CD4-positive, alpha-beta memory T cell (primary cell): ENCODE measurements around the gene WWP2. TPM values are rescaled to one million over a fixed set of nuclear protein-coding genes. Genes with fewer than 3 reads are reported as not detected.

Source experiments
- CTCF ChIA-PET: fragments of 350-600 bp; sonication (Branson Sonifier 250); formaldehyde crosslinking; loops from one replicate; lab custom pipeline; 2021; ENCODE audit warnings: inconsistent platforms; ENCODE audit not compliant: partially characterized antibody; lab: Charles Lee
- POLR2A ChIA-PET: fragments of 350-600 bp; sonication (Branson Sonifier 250); formaldehyde crosslinking; loops from one replicate; lab custom pipeline; 2021; ENCODE audit not compliant: partially characterized antibody; lab: Charles Lee
- DNase-seq, 5 donors: peaks; one replicate each; pipeline versions ENCODE4 v3.0.0 to v3.0.0-alpha.2; 2020 to 2022; ENCODE audit warnings: mixed read lengths in 1 of 5
- H3K27ac ChIP-seq: one replicate; pipeline ENCODE4 v1.7.0; 2013; ENCODE audit warnings: low read depth, low read length
- H3K27me3 ChIP-seq: 2 replicates; pipeline ENCODE4 v1.7.0; 2013; ENCODE audit warnings: mild to moderate bottlenecking, low read length, moderate library complexity; ENCODE audit not compliant: insufficient read depth
- H3K36me3 ChIP-seq: 2 replicates; pipeline ENCODE4 v1.7.0; 2013; ENCODE audit warnings: mild to moderate bottlenecking, low read length, moderate library complexity; ENCODE audit not compliant: insufficient read depth
- H3K4me1 ChIP-seq: 2 replicates; pipeline ENCODE4 v1.7.0; 2013; ENCODE audit warnings: mild to moderate bottlenecking, low read length, moderate library complexity; ENCODE audit not compliant: insufficient read depth
- H3K4me3 ChIP-seq, 2 donors: one replicate each; pipeline ENCODE4 v1.7.0; 2013; ENCODE audit warnings: low read length in 2 of 2, mild to moderate bottlenecking in 1 of 2
- H3K9me3 ChIP-seq, 2 donors: one replicate each; pipeline ENCODE4 v1.7.0; 2013; ENCODE audit warnings: low read length in 2 of 2, control low read depth in 1 of 2; ENCODE audit not compliant: control insufficient read depth in 1 of 2
- H3K27ac Mint-ChIP-seq, 7 donors: one replicate each; pipeline ENCODE4 v1.8.0; 2020 to 2021; ENCODE audit warnings: mixed read lengths in 7 of 7, mild to moderate bottlenecking in 6 of 7, inconsistent platforms in 3 of 7, moderate library complexity in 3 of 7
- H3K27me3 Mint-ChIP-seq, 2 donors: one replicate each; pipeline ENCODE4 v1.8.0; 2020 to 2021; ENCODE audit warnings: mixed read lengths in 2 of 2
- H3K36me3 Mint-ChIP-seq, 2 donors: one replicate each; pipeline ENCODE4 v1.8.0; 2020 to 2021; ENCODE audit warnings: mixed read lengths in 2 of 2, inconsistent platforms in 1 of 2, mild to moderate bottlenecking in 1 of 2
- H3K4me1 Mint-ChIP-seq, 4 donors: one replicate each; pipeline ENCODE4 v1.8.0; 2020 to 2021; ENCODE audit warnings: mixed read lengths in 4 of 4, mild to moderate bottlenecking in 1 of 4
- H3K4me3 Mint-ChIP-seq, 8 donors: one replicate each; pipeline ENCODE4 v1.8.0; 2020 to 2021; ENCODE audit warnings: mixed read lengths in 8 of 8, mild to moderate bottlenecking in 7 of 8, moderate library complexity in 6 of 8, inconsistent platforms in 3 of 8
- H3K9me3 Mint-ChIP-seq, 8 donors: one replicate each; pipeline ENCODE4 v1.8.0; 2020 to 2021; ENCODE audit warnings: mixed read lengths in 8 of 8, mild to moderate bottlenecking in 5 of 8, inconsistent platforms in 3 of 8, moderate library complexity in 1 of 8
- intact Hi-C: fragments of 100-400 bp; cut with micrococcal nuclease; formaldehyde crosslinking; loops from one replicate; pipeline ENCODE4 v1.15.1; 2023
- polyA plus RNA-seq, 2 donors: library from polyadenylated mRNA; unstranded; fragments of 300-500 nt; fragmentation: Illumina TruSeq; gene quantifications; one replicate each; pipeline ENCODE4 v1.2.3, GENCODE V29; 2021
- total RNA-seq, 2 experiments: library from RNA; stranded (reverse); gene quantifications; one replicate each; pipeline ENCODE4 v1.2.3, GENCODE V29; 2021

The WWP2 gene
- total and polyA plus RNA-seq, 4 experiments from 2014 or later = 27.8 to 77.0 (median 62.8) TPM

- Histone ChIP-seq H3K9me3 (no peaks in the 10 kb centered on the region), H3K27ac (no peak overlapping the region), H3K36me3 (peaks cover 17% of the 10 kb centered on the region), H3K4me1 (no peaks in the 10 kb centered on the region), H3K4me3 (no peak overlapping the region), H3K27me3 (no peaks in the 10 kb centered on the region)
- Mint-ChIP-seq H3K27me3 (no peaks in the 10 kb centered on the region), H3K36me3 (peaks cover 58 to 59% of the 10 kb centered on the region in 2 donors), H3K4me3 (no peak overlapping the region), H3K9me3 (no peaks in the 10 kb centered on the region), H3K4me1 (peaks cover 0 to 7% (median 0%) of the 10 kb centered on the region in 4 donors), H3K27ac (peak overlapping the region in 2 of 7 donors; percentile 52 to 60)
- DNase-seq = no peak
- ChIA-PET CTCF (no interaction called here), POLR2A (no interaction called here)
- intact Hi-C loops = no loop called here
Measured at GRCh38 chr16:69889295-69889964, 127.3 kb downstream of the WWP2 start.

DNA sequence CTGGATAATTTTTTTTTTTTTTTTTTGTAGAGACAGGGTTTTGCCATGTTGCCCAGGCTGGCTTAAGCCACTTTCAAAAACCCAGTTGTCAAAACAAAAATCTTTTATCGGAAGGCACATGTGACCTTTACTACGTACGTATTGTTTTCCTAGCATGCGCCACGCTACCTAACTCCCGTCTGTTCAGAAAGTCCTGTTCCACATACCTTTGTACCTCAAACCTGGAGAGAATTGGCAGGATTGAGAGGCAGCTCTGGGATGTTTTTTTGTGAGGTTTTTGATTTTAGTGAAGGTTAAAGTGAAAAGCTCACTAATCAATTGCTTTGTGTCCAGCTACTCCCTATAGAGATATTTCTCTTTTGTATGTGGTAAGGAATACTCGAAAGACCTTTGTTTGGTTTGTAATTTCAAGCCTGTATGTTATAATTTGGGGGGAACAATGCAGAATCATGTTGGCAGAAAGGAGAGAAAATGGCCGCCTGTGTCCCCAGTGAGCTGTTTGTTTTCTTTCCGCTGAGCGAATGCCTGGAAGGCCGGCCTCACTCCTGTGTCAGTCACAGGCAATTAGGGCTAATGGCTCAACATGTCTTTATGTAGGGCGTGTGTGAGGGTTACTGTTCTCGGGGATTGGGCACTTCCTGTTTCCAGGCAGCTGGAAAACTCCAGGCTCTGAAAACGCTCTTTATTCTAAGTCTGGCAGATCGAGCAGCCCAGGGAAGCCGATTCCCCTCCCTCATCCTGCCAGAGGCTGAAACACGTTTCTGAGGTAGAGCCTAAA lies 128.2 kb downstream of the WWP2 start:
- peaks cover 22% of the 10 kb centered on the region for H3K36me3 ChIP-seq
- Mint-ChIP-seq H3K27ac (peak overlapping the region in 1 of 7 donors; percentile 18), H3K27me3 (no peaks in the 10 kb centered on the region), H3K4me1 (peaks cover 0 to 6% (median 0%) of the 10 kb centered on the region in 4 donors), H3K36me3 (peaks cover 57 to 65% of the 10 kb centered on the region in 2 donors), H3K4me3 (no peak overlapping the region), H3K9me3 (no peaks in the 10 kb centered on the region)
- no peak overlapping the region for H3K27ac ChIP-seq
- H3K27me3 ChIP-seq = no peaks in the 10 kb centered on the region
- POLR2A ChIA-PET = no interaction called here
- intact Hi-C loops = no loop called here
- H3K4me3 ChIP-seq = no peak overlapping the region
- H3K9me3 ChIP-seq = no peaks in the 10 kb centered on the region
- DNase-seq = no peak
- CTCF ChIA-PET = no interaction called here
- no peaks in the 10 kb centered on the region for H3K4me1 ChIP-seq

GRCh38 chr16:69890892-69891282 lies 128.8 kb downstream of the WWP2 start:
- Histone ChIP-seq H3K27me3 (no peaks in the 10 kb centered on the region), H3K36me3 (peaks cover 22% of the 10 kb centered on the region), H3K9me3 (no peaks in the 10 kb centered on the region), H3K27ac (no peak overlapping the region), H3K4me3 (no peak overlapping the region), H3K4me1 (no peaks in the 10 kb centered on the region)
- Mint-ChIP-seq H3K36me3 (peaks cover 55 to 64% of the 10 kb centered on the region in 2 donors), H3K27ac (peak overlapping the region in 2 of 7 donors; percentile 22 to 29), H3K4me3 (no peak overlapping the region), H3K27me3 (no peaks in the 10 kb centered on the region), H3K9me3 (no peaks in the 10 kb centered on the region), H3K4me1 (peaks cover 0 to 6% (median 0%) of the 10 kb centered on the region in 4 donors)
- no peak for DNase-seq
- CTCF ChIA-PET = no interaction called here
- POLR2A ChIA-PET = no interaction called here
- intact Hi-C loops = no loop called here

DNA sequence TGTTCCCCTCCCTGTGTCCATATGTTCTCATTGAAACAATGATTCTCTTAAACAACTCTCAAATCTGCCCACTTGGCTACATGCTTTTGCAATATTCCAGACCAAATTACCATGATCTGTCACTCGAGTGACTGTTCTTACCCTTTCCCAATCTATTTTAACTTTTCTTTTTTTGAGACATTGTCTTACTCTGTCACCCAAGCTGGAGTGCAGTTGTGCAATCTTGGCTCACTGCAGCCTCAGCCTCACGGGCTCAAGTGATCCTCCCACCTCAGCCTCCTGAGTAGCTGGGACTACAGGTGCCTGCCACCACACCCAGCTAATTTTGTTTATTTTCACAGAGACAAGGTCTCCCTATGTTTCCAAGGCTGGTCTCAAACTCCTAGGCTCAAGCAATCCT lies 130.2 kb downstream of the WWP2 start:
- intact Hi-C loops = no loop called here
- Histone ChIP-seq H3K27me3 (no peaks in the 10 kb centered on the region), H3K4me1 (no peaks in the 10 kb centered on the region), H3K9me3 (no peaks in the 10 kb centered on the region), H3K27ac (no peak overlapping the region), H3K36me3 (peaks cover 26% of the 10 kb centered on the region), H3K4me3 (no peak overlapping the region)
- Mint-ChIP-seq H3K36me3 (peaks cover 55 to 67% of the 10 kb centered on the region in 2 donors), H3K27ac (peak overlapping the region in 2 of 7 donors; percentile 68 to 72), H3K9me3 (no peaks in the 10 kb centered on the region), H3K27me3 (no peaks in the 10 kb centered on the region), H3K4me3 (no peak overlapping the region), H3K4me1 (peaks cover 0 to 6% (median 0%) of the 10 kb centered on the region in 4 donors)
- POLR2A ChIA-PET = no interaction called here
- DNase-seq = no peak
- CTCF ChIA-PET = no interaction called here

- no peaks in the 10 kb centered on the region for H3K9me3 Mint-ChIP-seq
- no peaks in the 10 kb centered on the region for H3K27me3 Mint-ChIP-seq
- POLR2A ChIA-PET = no interaction called here
- Histone ChIP-seq H3K27me3 (no peaks in the 10 kb centered on the region), H3K4me3 (no peak overlapping the region), H3K4me1 (no peaks in the 10 kb centered on the region), H3K27ac (no peak overlapping the region), H3K36me3 (peaks cover 22% of the 10 kb centered on the region), H3K9me3 (no peaks in the 10 kb centered on the region)
- no peak overlapping the region for H3K4me3 Mint-ChIP-seq
- DNase-seq = no peak
- H3K36me3 Mint-ChIP-seq = peaks cover 49 to 63% of the 10 kb centered on the region in 2 donors
- peaks cover 0 to 6% (median 0%) of the 10 kb centered on the region in 4 donors for H3K4me1 Mint-ChIP-seq
- peak overlapping the region in 4 of 7 donors; percentile 0 to 31 (median 12) for H3K27ac Mint-ChIP-seq
- intact Hi-C loops = no loop called here
- CTCF ChIA-PET = no interaction called here
Measured at GRCh38 chr16:69893106-69893505, 131.0 kb downstream of the WWP2 start.

GRCh38 chr16:69894676-69895075 lies 132.5 kb downstream of the WWP2 start:
- intact Hi-C loops = no loop called here
- Histone ChIP-seq H3K9me3 (no peaks in the 10 kb centered on the region), H3K27ac (no peak overlapping the region), H3K36me3 (peaks cover 12% of the 10 kb centered on the region), H3K4me3 (no peak overlapping the region), H3K4me1 (no peaks in the 10 kb centered on the region), H3K27me3 (no peaks in the 10 kb centered on the region)
- H3K36me3 Mint-ChIP-seq = peaks cover 37 to 52% of the 10 kb centered on the region in 2 donors
- H3K27me3 Mint-ChIP-seq = no peaks in the 10 kb centered on the region
- peaks cover 0 to 4% (median 0%) of the 10 kb centered on the region in 4 donors for H3K4me1 Mint-ChIP-seq
- no peak overlapping the region for H3K4me3 Mint-ChIP-seq
- no peak overlapping the region for H3K27ac Mint-ChIP-seq
- no peaks in the 10 kb centered on the region for H3K9me3 Mint-ChIP-seq
- DNase-seq = no peak
- ChIA-PET POLR2A (no interaction called here), CTCF (interaction anchor here (0.8 kb wide), 1 partner anchor 140 kb away, joined by 3 read pairs; the partner anchor contains the start of gene NOB1)

DNA sequence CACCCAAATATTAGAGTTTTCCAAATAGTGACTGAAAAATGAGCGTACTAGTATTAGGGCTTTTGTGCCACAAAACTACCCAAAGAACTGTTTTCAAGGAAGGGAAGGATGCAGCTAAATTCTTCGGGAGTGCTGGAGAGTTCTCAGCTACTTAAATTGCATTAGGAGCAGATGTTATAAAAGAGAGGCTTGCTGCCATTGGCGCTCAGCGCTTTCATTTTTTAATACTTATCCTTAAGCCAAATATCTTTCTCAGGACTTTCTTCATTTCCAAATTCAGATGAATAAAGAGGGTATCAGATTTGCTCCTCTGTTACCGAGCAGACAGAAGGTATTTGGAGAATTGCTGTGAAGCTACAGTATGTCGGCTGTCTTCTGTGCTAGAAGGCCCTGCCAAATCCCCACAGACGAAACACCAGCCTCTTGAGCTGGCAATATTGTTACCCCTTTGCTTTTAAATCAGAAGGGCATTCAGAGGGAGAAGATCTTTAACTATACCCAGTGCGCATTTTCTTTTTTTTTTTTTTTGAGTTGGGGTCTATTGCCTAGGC lies 141.8 kb downstream of the WWP2 start:
- CTCF ChIA-PET = interaction anchor here (1.0 to 1.3 kb wide), 2 partner anchors 10 to 27 kb away, joined by 3 to 4 read pairs; no protein-coding TSS in a partner anchor
- peak overlapping the region in 1 of 7 donors; percentile 25 for H3K27ac Mint-ChIP-seq
- H3K36me3 Mint-ChIP-seq = peaks cover 27 to 50% of the 10 kb centered on the region in 2 donors
- H3K4me1 Mint-ChIP-seq = peaks cover 0 to 5% (median 0%) of the 10 kb centered on the region in 4 donors
- no peak for DNase-seq
- H3K4me3 Mint-ChIP-seq = no peak overlapping the region
- POLR2A ChIA-PET = no interaction called here
- Histone ChIP-seq H3K27ac (no peak overlapping the region), H3K36me3 (peaks cover 19% of the 10 kb centered on the region), H3K4me3 (no peak overlapping the region), H3K4me1 (no peaks in the 10 kb centered on the region), H3K27me3 (no peaks in the 10 kb centered on the region), H3K9me3 (no peaks in the 10 kb centered on the region)
- intact Hi-C loops = no loop called here
- H3K27me3 Mint-ChIP-seq = no peaks in the 10 kb centered on the region
- no peaks in the 10 kb centered on the region for H3K9me3 Mint-ChIP-seq
